HEK293T (cell line): ENCODE results near the gene ME3.
A peak's percentile ranks its signal among the peaks of the same experiment; 100 is the strongest.

Experiments
- CTCF ChIA-PET: fragments of 350-600 bp; formaldehyde crosslinking; extraction: SDS; loops from one replicate; lab custom pipeline; 2021; ENCODE audit warnings: antibody characterized with exemption, inconsistent platforms; lab: Yijun Ruan, JAX
- POLR2A ChIA-PET: fragments of 350-600 bp; formaldehyde crosslinking; extraction: SDS; loops from one replicate; lab custom pipeline; 2020; ENCODE audit warnings: antibody characterized with exemption, inconsistent platforms; lab: Yijun Ruan, JAX
- DNase-seq: peaks from one replicate; pipeline ENCODE4 v3.0.0; 2012; ENCODE audit warnings: mixed read lengths; ENCODE audit errors: extremely low spot score
- ARNT ChIP-seq: fragments of 450-650 bp; IDR thresholded peaks from 2 replicates; pipeline ENCODE4 v1.6.1; 2017; ENCODE audit warnings: mild to moderate bottlenecking
- BHLHE40 ChIP-seq: fragments of 450-650 bp; IDR thresholded peaks from 2 replicates; pipeline ENCODE4 v1.6.1; 2016; ENCODE audit warnings: mild to moderate bottlenecking, moderate library complexity, borderline replicate concordance
- CTBP1 ChIP-seq: fragments of 450-650 bp; IDR thresholded peaks from 2 replicates; pipeline ENCODE4 v1.6.1; 2016; ENCODE audit warnings: borderline replicate concordance
- ELF4 ChIP-seq: fragments of 450-650 bp; IDR thresholded peaks from 2 replicates; pipeline ENCODE4 v1.6.1; 2017; ENCODE audit warnings: antibody characterized with exemption
- FOXA1 ChIP-seq: fragments of 450-650 bp; IDR thresholded peaks from 2 replicates; pipeline ENCODE4 v1.6.1; 2016; ENCODE audit warnings: mild to moderate bottlenecking
- FOXK2 ChIP-seq: fragments of 450-650 bp; IDR thresholded peaks from 2 replicates; pipeline ENCODE4 v1.6.1; 2016; ENCODE audit warnings: mild to moderate bottlenecking
- FOXM1 ChIP-seq: fragments of 450-650 bp; IDR thresholded peaks from 2 replicates; pipeline ENCODE4 v1.6.1; 2017; ENCODE audit warnings: mild to moderate bottlenecking, borderline replicate concordance
- HDGF ChIP-seq: fragments of 450-650 bp; IDR thresholded peaks from 2 replicates; pipeline ENCODE4 v1.6.1; 2017; ENCODE audit warnings: antibody characterized with exemption, borderline replicate concordance
- L3MBTL2 ChIP-seq: fragments of 450-650 bp; conservative IDR thresholded peaks from 2 replicates; pipeline ENCODE4 v1.6.1; 2016; ENCODE audit warnings: mild to moderate bottlenecking
- LEF1 ChIP-seq: fragments of 450-650 bp; IDR thresholded peaks from 2 replicates; pipeline ENCODE4 v1.6.1; 2017; ENCODE audit warnings: mild to moderate bottlenecking, borderline replicate concordance
- NFRKB ChIP-seq: fragments of 450-650 bp; IDR thresholded peaks from 2 replicates; pipeline ENCODE4 v1.6.1; 2016; ENCODE audit warnings: mild to moderate bottlenecking, moderate library complexity
- PKNOX1 ChIP-seq: fragments of 450-650 bp; IDR thresholded peaks from 2 replicates; pipeline ENCODE4 v1.6.1; 2016
- SP1 ChIP-seq: fragments of 450-650 bp; IDR thresholded peaks from 2 replicates; pipeline ENCODE4 v1.6.1; 2017
- SUZ12 ChIP-seq: fragments of 450-650 bp; IDR thresholded peaks from 2 replicates; pipeline ENCODE4 v1.6.1; 2016; ENCODE audit warnings: mild to moderate bottlenecking
- TARDBP ChIP-seq: fragments of 450-650 bp; IDR thresholded peaks from 2 replicates; pipeline ENCODE4 v1.6.1; 2016
- ZNF384 ChIP-seq: fragments of 450-650 bp; IDR thresholded peaks from 2 replicates; pipeline ENCODE4 v1.6.1; 2016

Gene ME3

GRCh38 chr11:86595955-86596354, 76.5 kb downstream of the ME3 start:
- no peak for DNase-seq
- CTCF ChIA-PET: interaction anchor here (1.4 kb wide), 1 partner anchor 83 kb away, joined by 3 read pairs; no protein-coding TSS in a partner anchor

GRCh38 chr11:86595451-86595850, 77.0 kb downstream of the ME3 start:
- POLR2A ChIA-PET: no interaction called here
- DNase-seq: no peak
- CTCF ChIA-PET: interaction anchor here (1.4 kb wide), 1 partner anchor 83 kb away, joined by 3 read pairs; no protein-coding TSS in a partner anchor
- TF ChIP-seq FOXK2 (no peak), FOXA1 (no peak), TARDBP (no peak), HDGF (no peak), ZNF384 (no peak), NFRKB (no peak), ELF4 (no peak), LEF1 (no peak), FOXM1 (no peak), SUZ12 (no peak)

More at GRCh38 chr11:86595955-86596354, 76.5 kb downstream of the ME3 start:
- TF ChIP-seq ZNF384 (no peak), FOXA1 (no peak), ELF4 (no peak), SP1 (no peak), FOXM1 (no peak), LEF1 (no peak), PKNOX1 (no peak), SUZ12 (no peak), HDGF (no peak), L3MBTL2 (no peak), TARDBP (no peak), CTBP1 (no peak), BHLHE40 (no peak), ARNT (no peak)
- POLR2A ChIA-PET: no interaction called here

- CTCF ChIA-PET: interaction anchor here (0.7 to 1.4 kb wide), 4 partner anchors 9 to 216 kb away, joined by 3 to 4 read pairs (median 4); no protein-coding TSS in a partner anchor
- TF ChIP-seq FOXM1: no peak
- no peak for TF ChIP-seq ELF4
- TF ChIP-seq BHLHE40: no peak
- TF ChIP-seq L3MBTL2: no peak
- no peak for TF ChIP-seq HDGF
- TF ChIP-seq ZNF384: no peak
- TF ChIP-seq FOXK2: no peak
- TF ChIP-seq LEF1: no peak
- no peak for TF ChIP-seq CTBP1
- TF ChIP-seq SUZ12: no peak
- no peak for TF ChIP-seq ARNT
- TF ChIP-seq PKNOX1: no peak
- TF ChIP-seq FOXA1: no peak
- TF ChIP-seq TARDBP: no peak
- no peak for TF ChIP-seq SP1
- no peak for TF ChIP-seq NFRKB
- POLR2A ChIA-PET: no interaction called here
- DNase-seq: no peak
These were observed 77.7 kb downstream of the ME3 start for GRCh38 chr11:86594746-86595145.

- no peak for DNase-seq
- no peak for TF ChIP-seq FOXM1
- TF ChIP-seq SP1: no peak
- TF ChIP-seq PKNOX1: no peak
- TF ChIP-seq SUZ12: no peak
- no peak for TF ChIP-seq LEF1
- no peak for TF ChIP-seq ARNT
- no peak for TF ChIP-seq BHLHE40
- TF ChIP-seq NFRKB: no peak
- TF ChIP-seq FOXK2: no peak
- TF ChIP-seq HDGF: no peak
- TF ChIP-seq FOXA1: no peak
- no peak for TF ChIP-seq TARDBP
- no peak for TF ChIP-seq ELF4
- no peak for TF ChIP-seq ZNF384
- TF ChIP-seq CTBP1: no peak
- TF ChIP-seq L3MBTL2: no peak
- CTCF ChIA-PET: interaction anchor here (0.6 to 2.7 kb wide), 3 partner anchors 8 to 29 kb away, joined by 4 to 14 read pairs (median 8); no protein-coding TSS in a partner anchor
- POLR2A ChIA-PET: no interaction called here
These were observed 78.6 kb downstream of the ME3 start for GRCh38 chr11:86593833-86594232.

- POLR2A ChIA-PET: interaction anchor here (0.5 to 1.0 kb wide), 2 partner anchors 21 to 23 kb away, joined by 3 to 4 read pairs; no protein-coding TSS in a partner anchor
- CTCF ChIA-PET: interaction anchor here (0.6 to 2.7 kb wide), 4 partner anchors 12 to 193 kb away, joined by 3 to 14 read pairs (median 6); no protein-coding TSS in a partner anchor
- TF ChIP-seq BHLHE40 (no peak), ELF4 (no peak), SP1 (no peak), FOXA1 (no peak), ZNF384 (no peak), FOXM1 (no peak), CTBP1 (no peak), NFRKB (no peak), FOXK2 (no peak), ARNT (no peak)
- peak; percentile 31 for DNase-seq
These were observed 79.6 kb downstream of the ME3 start for GRCh38 chr11:86592659-86593451.
